ENCODE data around the gene TSPAN3. TPM values are rescaled to one million over a fixed set of nuclear protein-coding genes. Genes with fewer than 3 reads are reported as not detected.

The TSPAN3 gene
- total RNA-seq, 4 donors from 2014 or later, result 229 to 361 (median 341) TPM

DNA sequence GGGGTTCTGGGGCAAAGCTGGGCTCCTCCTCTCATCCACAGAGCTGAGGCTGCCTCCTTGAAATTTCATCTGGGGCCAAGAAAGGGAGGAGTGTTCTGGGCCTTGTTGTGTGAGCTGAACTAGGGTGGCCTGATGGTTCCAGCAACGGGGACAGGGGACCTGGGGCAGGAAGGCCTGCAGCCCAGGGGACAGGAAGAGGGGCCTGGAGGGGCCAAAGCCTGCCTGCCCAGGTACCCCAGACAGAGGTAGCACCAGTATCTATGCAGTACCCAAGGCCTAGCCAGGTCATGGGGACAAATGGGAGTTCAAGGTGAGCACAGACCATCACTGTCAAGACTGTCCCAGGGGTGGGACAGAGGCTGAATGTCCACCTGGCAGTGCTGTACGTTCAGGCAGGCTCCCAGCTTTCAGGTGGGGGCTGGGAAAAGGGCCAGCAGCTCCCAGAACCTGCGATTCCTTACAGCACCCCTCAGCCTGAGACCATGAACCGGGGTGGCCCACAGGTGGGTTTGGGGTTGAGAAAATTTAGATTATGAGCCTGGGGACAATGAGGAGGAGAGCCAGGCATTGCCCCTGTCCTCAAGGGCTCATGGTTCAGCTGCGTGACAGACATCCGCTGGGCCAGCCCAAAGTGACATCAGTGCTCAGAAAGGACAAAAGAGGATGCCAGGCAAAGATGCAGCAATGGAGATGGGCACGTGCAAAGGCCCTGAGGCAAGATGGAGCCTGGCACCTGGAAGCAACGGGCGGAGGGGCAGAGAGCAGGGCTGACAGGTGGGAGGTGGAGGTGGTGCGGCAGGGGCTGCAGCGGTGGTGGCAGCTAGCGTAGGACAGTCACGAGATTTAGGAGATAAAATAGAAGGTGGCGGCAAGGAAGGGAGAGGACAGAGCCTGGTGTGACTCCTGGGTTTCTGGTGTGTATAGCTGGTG lies 48.0 kb downstream of the TSPAN3 start:
- no peak overlapping the region for H3K4me3 ChIP-seq
- intact Hi-C loops (cut with DNase I; ENCODE audit: low total_unique reads) (loop anchor here (5.0 to 10.0 kb wide), 2 partner anchors 84 to 612 kb away; partner anchors contain the start of gene LINGO1), in situ Hi-C loops (cut with MboI; ENCODE audit: low sequenced_read_pairs in 4 of 4) (loop anchor here in 2 of 4 donors (10.0 kb wide), 2 partner anchors 82 to 522 kb away; no protein-coding TSS in a partner anchor)
- H3K9me3 ChIP-seq, result no peaks in the 10 kb centered on the region
- H3K36me3 ChIP-seq, result no peaks in the 10 kb centered on the region
- H3K27me3 ChIP-seq, result no peaks in the 10 kb centered on the region
- H3K4me1 ChIP-seq, result peaks cover 0 to 3% of the 10 kb centered on the region in 2 donors
- peak in 1 of 2 donors; percentile 11 for DNase-seq
- no peak overlapping the region for H3K27ac ChIP-seq
- no peak for ATAC-seq
- no peak for TF ChIP-seq CTCF (IDR thresholded peaks at IDR 0.05 in 4 of 5, conservative IDR thresholded peaks at IDR 0.05 in 1 of 5)
- no peak for TF ChIP-seq POLR2A (IDR thresholded peaks at IDR 0.05)

GRCh38 chr15:77021803-77022381 lies 49.0 kb downstream of the TSPAN3 start:
- ATAC-seq (no peak), DNase-seq (peak in 1 of 2 donors; percentile 13)
- Histone ChIP-seq H3K27ac (no peak overlapping the region), H3K9me3 (no peaks in the 10 kb centered on the region), H3K27me3 (no peaks in the 10 kb centered on the region), H3K36me3 (no peaks in the 10 kb centered on the region), H3K4me1 (no peaks in the 10 kb centered on the region), H3K4me3 (no peak overlapping the region)
- in situ Hi-C loops (cut with MboI; ENCODE audit: low sequenced_read_pairs in 4 of 4), result loop anchor here in 2 of 4 donors (10.0 kb wide), 2 partner anchors 83 to 523 kb away; no protein-coding TSS in a partner anchor
- no peak for TF ChIP-seq CTCF (IDR thresholded peaks at IDR 0.05 in 4 of 5, conservative IDR thresholded peaks at IDR 0.05 in 1 of 5)
- no peak for TF ChIP-seq POLR2A (IDR thresholded peaks at IDR 0.05)
- intact Hi-C loops (cut with DNase I; ENCODE audit: low total_unique reads), result loop anchor here (5.0 to 10.0 kb wide), 2 partner anchors 85 to 613 kb away; partner anchors contain the start of gene LINGO1

- Histone ChIP-seq H3K4me3 (no peak overlapping the region), H3K36me3 (no peaks in the 10 kb centered on the region), H3K9me3 (no peaks in the 10 kb centered on the region), H3K27ac (no peak overlapping the region), H3K4me1 (no peaks in the 10 kb centered on the region), H3K27me3 (no peaks in the 10 kb centered on the region)
- in situ Hi-C loops (cut with MboI; ENCODE audit: low sequenced_read_pairs in 4 of 4) (loop anchor here in 2 of 4 donors (10.0 kb wide), 2 partner anchors 84 to 524 kb away; no protein-coding TSS in a partner anchor), intact Hi-C loops (cut with DNase I; ENCODE audit: low total_unique reads) (loop anchor here (5.0 to 10.0 kb wide), 2 partner anchors 86 to 614 kb away; partner anchors contain the start of gene LINGO1)
- no peak for TF ChIP-seq CTCF (IDR thresholded peaks at IDR 0.05 in 4 of 5, conservative IDR thresholded peaks at IDR 0.05 in 1 of 5)
- no peak for TF ChIP-seq POLR2A (IDR thresholded peaks at IDR 0.05)
- no peak for ATAC-seq
- DNase-seq, result no peak
These were observed 49.8 kb downstream of the TSPAN3 start for GRCh38 chr15:77021088-77021481.

- H3K9me3 ChIP-seq, result no peaks in the 10 kb centered on the region
- H3K36me3 ChIP-seq, result no peaks in the 10 kb centered on the region
- DNase-seq (peak in 1 of 2 donors; percentile 17), ATAC-seq (no peak)
- H3K27me3 ChIP-seq, result no peaks in the 10 kb centered on the region
- no peak for TF ChIP-seq POLR2A (IDR thresholded peaks at IDR 0.05)
- no peak for TF ChIP-seq CTCF (IDR thresholded peaks at IDR 0.05 in 4 of 5, conservative IDR thresholded peaks at IDR 0.05 in 1 of 5)
- no peaks in the 10 kb centered on the region for H3K4me1 ChIP-seq
- in situ Hi-C loops (cut with MboI; ENCODE audit: low sequenced_read_pairs in 4 of 4) (loop anchor here in 2 of 4 donors (10.0 kb wide), 2 partner anchors 84 to 524 kb away; no protein-coding TSS in a partner anchor), intact Hi-C loops (cut with DNase I; ENCODE audit: low total_unique reads) (loop anchor here (5.0 to 10.0 kb wide), 2 partner anchors 87 to 614 kb away; partner anchors contain the start of gene LINGO1)
- no peak overlapping the region for H3K27ac ChIP-seq
- no peak overlapping the region for H3K4me3 ChIP-seq
These were observed 50.4 kb downstream of the TSPAN3 start for GRCh38 chr15:77020348-77021087.

All from gastrocnemius medialis (tissue), 4 donors.